GM21526 (cell line): ENCODE measurements around the gene BTN1A1.
"Not testable (repeated sequence)": the region's sequence is repeated elsewhere in the genome, so short reads cannot be mapped to it uniquely, and the experiment has no call there.

ENCODE experiments used
- ATAC-seq: cut with Tn5 transposase; IDR thresholded peaks from one replicate; pipeline ENCODE4 v1.9.1; 2021; ENCODE audit warnings: moderate library complexity; ENCODE audit not compliant: unreplicated experiment, low FRiP score

BTN1A1 gene

DNA sequence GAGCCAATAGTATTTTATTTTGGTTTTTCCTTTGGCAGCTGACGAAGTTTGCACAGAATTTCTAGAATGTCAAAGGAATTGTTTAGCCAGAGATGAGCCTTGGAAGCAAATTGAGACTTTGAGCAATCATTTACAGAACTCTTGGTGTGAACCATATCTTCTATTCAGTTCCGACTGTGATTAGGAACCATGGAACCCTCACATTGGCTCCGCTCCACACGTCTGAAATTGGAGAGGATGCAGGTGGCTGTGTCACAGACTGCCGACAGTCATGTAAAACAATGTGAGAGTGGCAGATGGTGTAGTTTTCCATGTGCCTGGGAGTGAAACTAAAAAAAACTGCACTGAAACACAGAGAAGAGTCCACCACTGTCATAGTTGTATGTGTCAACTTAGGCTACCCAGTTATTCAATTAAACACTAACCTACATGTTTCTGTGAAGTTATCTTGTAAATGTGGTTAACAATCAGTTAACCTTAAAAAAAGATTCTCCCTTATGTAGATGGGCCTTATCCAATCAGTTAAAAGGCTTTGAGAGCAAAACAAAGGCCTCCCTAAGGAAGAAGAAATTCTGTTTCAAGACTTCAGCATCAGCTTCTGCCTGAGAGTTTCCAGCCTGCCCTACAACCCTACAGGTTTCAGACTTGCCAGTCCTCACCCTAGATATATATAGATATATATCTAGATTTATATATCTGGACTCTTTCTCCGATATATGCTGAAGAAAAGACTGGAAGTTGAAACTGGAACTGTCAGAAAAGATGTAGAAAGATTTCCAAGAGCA is 34.8 kb downstream of the BTN1A1 start:
- no peak for ATAC-seq

DNA sequence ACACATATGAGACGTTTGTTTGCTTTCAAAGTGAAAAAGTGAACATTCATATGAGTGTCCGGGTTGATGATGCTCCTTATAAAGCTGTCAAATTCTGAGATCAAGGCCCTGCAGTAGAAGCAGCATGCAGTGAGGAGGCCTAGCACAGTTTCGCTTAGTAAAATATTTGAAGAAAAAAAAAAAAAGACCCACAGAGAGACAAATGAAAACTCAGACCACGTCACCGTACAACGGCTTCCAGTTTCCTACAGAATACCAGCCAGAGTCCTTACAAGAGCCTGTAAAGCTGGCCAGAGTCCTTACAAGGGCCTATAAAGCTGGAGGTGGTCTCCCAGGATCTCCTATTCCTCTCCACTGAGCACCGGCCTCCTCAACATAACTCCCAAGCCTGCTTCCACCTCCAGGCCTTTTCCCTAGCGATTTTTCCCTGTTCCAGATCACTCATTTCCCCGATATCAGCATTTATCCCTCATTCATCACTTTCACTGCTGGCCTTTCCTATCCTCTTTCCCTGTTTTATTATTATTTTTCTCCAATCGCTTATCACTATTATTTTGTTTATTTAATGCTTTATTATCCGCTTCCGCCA is 36.6 kb downstream of the BTN1A1 start:
- ATAC-seq, result no peak

DNA sequence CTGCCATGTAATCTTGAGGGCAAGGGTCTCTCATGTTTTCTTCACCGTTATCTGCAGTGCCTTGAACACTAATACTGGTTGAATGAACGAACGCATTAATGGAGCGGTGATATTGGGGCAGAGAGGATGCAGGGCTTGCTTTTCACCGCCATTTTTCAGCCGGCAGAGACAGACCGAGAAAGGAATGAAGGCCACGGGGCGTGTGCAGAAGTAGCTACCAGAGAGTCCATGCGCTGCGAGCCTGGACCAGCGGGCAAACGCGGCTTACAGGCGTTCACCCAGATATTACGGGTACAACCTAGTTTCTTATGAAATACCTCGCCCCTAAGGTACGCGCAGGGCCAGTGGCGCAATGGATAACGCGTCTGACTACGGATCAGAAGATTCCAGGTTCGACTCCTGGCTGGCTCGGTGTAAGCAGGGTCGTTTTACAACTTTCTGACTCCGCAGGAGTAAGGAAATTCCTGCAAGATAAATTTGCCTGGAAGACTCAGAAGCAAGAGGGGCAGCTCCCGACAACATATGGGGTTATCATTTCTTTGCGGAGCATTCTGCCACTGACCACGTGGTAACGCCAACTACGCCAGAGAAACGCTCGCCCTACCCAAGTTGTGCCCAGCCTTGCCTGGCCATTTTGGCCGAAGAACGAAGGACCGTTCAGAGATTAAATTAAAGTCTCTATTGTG is 37.2 kb downstream of the BTN1A1 start:
- peak; percentile 40 for ATAC-seq

GRCh38 chr6:26537846-26538571 is 37.9 kb downstream of the BTN1A1 start, which contains the start of gene HMGN4:
HMGN4 (plus strand) TSS chr6:26538366; CDS start chr6:26545207, 6,841 bp downstream.
- ATAC-seq, result peak; percentile 43

DNA sequence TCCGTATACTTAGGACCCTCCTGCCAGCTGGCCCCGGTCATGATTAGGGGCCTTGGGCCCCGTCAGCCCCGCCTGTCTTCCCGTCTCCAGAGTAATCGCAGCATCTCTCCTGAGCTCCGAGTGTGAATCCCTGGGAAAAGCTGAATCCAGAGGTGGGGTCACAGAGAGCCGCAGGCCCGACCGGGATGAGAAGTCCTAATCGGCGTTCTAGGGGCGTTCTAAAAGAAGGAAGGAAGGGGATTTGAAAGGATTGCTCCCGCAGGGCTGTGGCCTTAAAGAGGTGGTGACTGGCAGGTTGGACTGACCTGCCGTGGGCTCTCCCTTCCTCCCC is 38.4 kb downstream of the BTN1A1 start:
- ATAC-seq, result no peak

- ATAC-seq, result no peak
Observed at GRCh38 chr6:26539071-26539615, 39.0 kb downstream of the BTN1A1 start.

- ATAC-seq, result no peak
Observed at GRCh38 chr6:26541579-26541978, 41.5 kb downstream of the BTN1A1 start.

- no peak for ATAC-seq
Observed at GRCh38 chr6:26543953-26544352, 43.9 kb downstream of the BTN1A1 start.

- ATAC-seq, result no peak
Observed at GRCh38 chr6:26544473-26544872, 44.4 kb downstream of the BTN1A1 start.

- ATAC-seq, result no peak
Observed at GRCh38 chr6:26545627-26546026, 45.5 kb downstream of the BTN1A1 start.

- ATAC-seq, result not testable (repeated sequence)
Observed at GRCh38 chr6:26547363-26547762, 47.3 kb downstream of the BTN1A1 start.

DNA sequence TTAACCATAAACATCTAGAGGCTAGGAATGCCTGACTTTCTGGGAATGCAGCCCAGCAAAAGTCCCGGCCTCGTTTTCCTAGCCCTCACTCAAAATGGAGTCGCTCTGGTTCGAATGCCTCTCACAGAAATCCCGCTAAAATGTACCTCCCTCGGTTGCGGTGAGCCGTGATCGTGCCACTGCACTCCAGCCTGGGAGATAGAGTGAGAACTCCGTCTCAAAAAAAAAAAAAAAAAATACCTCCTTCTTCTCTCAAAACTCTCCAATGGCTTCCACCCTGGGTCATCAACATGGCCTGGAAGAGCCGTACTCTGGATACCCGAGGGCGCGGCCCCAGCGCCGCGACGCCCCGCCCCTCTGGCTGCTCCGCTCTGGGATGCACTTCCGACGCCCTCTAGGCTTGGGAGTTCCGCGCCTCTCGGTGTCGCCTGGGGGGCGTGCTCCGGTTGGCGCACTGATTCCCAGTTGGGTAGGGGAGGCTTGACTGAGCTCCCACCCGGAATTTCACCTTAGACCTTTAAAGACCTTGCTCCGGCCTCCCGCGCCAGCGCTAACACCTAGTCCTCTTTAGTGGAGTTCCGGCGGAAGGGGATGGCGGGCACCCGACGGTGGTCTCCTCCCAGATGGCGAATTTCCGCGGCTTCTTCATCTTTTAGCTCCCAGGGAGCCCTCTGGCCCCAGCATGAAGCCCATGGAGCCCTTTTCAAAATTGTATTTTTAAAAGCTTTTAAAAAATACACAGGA is 50.3 kb downstream of the BTN1A1 start:
- no peak for ATAC-seq

GRCh38 chr6:26552205-26552604 is 52.1 kb downstream of the BTN1A1 start:
- no peak for ATAC-seq

DNA sequence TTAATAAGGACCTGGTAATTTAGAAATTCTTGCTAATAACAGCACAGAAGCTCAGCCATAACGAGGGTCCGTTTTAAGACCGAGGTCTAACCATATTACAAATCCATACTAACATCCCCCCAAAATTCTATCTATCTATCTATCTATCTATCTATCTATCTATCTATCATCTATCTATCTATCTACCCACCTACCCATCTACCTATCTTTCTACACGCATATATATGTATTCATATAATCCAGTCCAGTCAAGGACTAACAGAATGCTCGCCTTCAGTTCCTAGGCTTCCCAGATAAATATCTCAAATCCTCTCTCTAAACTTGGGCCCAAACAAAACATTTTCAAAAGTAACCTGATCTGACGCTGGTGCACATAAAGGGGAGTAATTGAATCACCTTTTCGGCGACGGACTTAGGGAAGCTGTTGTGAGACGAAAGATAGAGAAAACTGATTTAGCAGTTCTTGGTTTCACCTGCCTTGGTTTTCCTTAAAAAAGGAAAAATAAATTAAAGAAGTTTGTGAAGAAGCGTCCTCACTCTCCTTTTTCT is 52.6 kb downstream of the BTN1A1 start:
- ATAC-seq, result no peak

GRCh38 chr6:26553264-26553634 is 53.1 kb downstream of the BTN1A1 start:
- ATAC-seq, result no peak

- no peak for ATAC-seq
Observed at GRCh38 chr6:26553635-26554446, 53.7 kb downstream of the BTN1A1 start.

DNA sequence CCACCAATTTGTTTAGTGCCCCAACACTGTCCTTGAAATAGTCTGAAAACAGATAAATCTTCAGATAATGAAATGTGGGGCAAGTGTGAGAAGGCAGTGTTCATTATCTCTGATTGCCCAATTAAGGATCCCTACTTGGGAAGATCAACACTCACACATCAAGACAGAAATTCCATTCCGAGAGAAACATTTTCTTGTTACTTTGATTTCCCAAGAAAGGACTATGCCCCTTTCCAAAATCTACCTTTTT is 54.3 kb downstream of the BTN1A1 start:
- no peak for ATAC-seq

DNA sequence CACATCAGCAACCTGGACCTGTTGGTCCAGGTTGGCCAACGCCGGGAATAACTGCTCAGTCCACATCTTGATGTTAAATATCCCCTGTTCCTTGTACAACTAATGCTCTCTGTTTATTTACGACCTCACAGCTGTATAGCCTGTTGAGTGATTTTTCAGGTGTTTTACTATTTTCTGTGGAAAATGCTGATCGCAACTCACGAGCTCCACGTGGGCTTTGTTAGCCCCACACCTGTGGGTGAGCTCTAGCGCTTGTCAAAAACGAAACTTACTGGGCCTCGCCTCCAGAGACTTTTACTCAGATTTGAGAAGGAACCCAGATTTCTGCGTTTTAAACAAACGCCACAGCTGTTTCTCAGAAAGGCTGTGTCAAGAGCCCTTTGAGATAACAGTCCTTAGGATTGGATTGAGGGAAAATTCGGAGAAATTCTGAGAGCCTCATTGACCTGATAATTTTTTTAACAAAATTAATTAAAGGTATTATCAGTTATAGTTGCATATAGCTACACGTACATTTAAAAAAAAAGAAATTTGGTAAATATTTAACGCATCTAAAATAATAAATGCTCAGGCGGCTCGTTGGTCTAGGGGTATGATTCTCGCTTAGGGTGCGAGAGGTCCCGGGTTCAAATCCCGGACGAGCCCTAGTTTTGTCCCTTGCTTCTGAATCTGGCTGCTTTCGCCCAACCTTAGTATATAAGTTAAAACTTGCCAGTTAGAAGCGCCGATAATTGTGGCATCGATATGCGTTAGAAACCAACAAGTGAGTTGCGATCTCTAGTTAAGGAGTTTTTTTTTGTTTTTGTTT is 54.8 kb downstream of the BTN1A1 start:
- peak; percentile 31 for ATAC-seq
